HepG2 (cell line): Measurements from ENCODE around the gene CBLC. TPM values are rescaled to one million over a fixed set of nuclear protein-coding genes. Genes with fewer than 3 reads are reported as not detected.
A peak's percentile ranks its signal among the peaks of the same experiment; 100 is the strongest.

ENCODE experiments used
- CEBPG ChIP-seq: IDR thresholded peaks from 2 replicates; pipeline ENCODE4 v1.6.1; 2016
- CHD4 ChIP-seq: fragments of 200-600 bp; sonication (generic); IDR thresholded peaks from 2 replicates; pipeline ENCODE4 v1.7.0; 2017; ENCODE audit warnings: mild to moderate bottlenecking, low read length, borderline replicate concordance
- HNRNPLL ChIP-seq: fragments of 200-400 bp; formaldehyde crosslinking; IDR thresholded peaks from 2 replicates; pipeline ENCODE4 v1.6.1; 2017; ENCODE audit warnings: mild to moderate bottlenecking, low read depth, low read length; ENCODE audit not compliant: poor library complexity, severe bottlenecking
- KDM3A ChIP-seq: IDR thresholded peaks from 2 replicates; pipeline ENCODE4 v1.6.1; 2018; ENCODE audit warnings: low read depth, missing compliant biosample characterization
- MLLT10 ChIP-seq: sonication (generic); formaldehyde crosslinking; IDR thresholded peaks from 2 replicates; pipeline ENCODE4 v1.4.0; 2020; ENCODE audit warnings: missing genetic modification reagents
- NFKBIZ ChIP-seq: IDR thresholded peaks from 2 replicates; pipeline ENCODE4 v1.6.1; 2018; ENCODE audit warnings: missing genetic modification reagents, missing compliant biosample characterization
- PHF8 ChIP-seq: sonication (generic); formaldehyde crosslinking; IDR thresholded peaks from 2 replicates; pipeline ENCODE4 v1.5.0; 2020; ENCODE audit warnings: missing genetic modification reagents
- TP53 ChIP-seq: sonication (generic); formaldehyde crosslinking; conservative IDR thresholded peaks from 2 replicates; pipeline ENCODE4 v1.4.0; 2020; ENCODE audit warnings: missing genetic modification reagents
- ZBTB3 ChIP-seq: sonication (generic); formaldehyde crosslinking; IDR thresholded peaks from 2 replicates; pipeline ENCODE4 v1.4.0; 2020; ENCODE audit warnings: low read depth, mild to moderate bottlenecking, moderate library complexity, missing genetic modification reagents, borderline replicate concordance
- ZNF12 ChIP-seq: sonication (generic); formaldehyde crosslinking; IDR thresholded peaks from 2 replicates; pipeline ENCODE4 v1.5.0; 2020; ENCODE audit warnings: missing genetic modification reagents
- ZNF574 ChIP-seq: sonication (generic); formaldehyde crosslinking; IDR thresholded peaks from 2 replicates; pipeline ENCODE4 v1.4.0; 2020; ENCODE audit warnings: missing genetic modification reagents
- ZNF646 ChIP-seq: sonication (generic); formaldehyde crosslinking; IDR thresholded peaks from 2 replicates; pipeline ENCODE4 v1.9.0; 2021; ENCODE audit warnings: mild to moderate bottlenecking, missing genetic modification reagents
- ZNF777 ChIP-seq: sonication (generic); formaldehyde crosslinking; IDR thresholded peaks from 2 replicates; pipeline ENCODE4 v1.4.0; 2020; ENCODE audit warnings: missing genetic modification reagents
- polyA plus RNA-seq, 8 experiments: library from polyadenylated mRNA; depleted of rRNA in 3 of 8; stranded (reverse) in 7 of 8; unstranded in 1 of 8; fragments of >200 nt; fragmentation: Illumina TruSeq in 4 of 8; extraction: Trizol in 4 of 8; gene quantifications; 2 replicates each; pipeline versions ENCODE4 v1.2.1 to v1.2.3, GENCODE V29; 2011 to 2016; ENCODE audit warnings: low read depth in 4 of 8, missing spikeins in 1 of 8, mixed read lengths in 1 of 8; ENCODE audit not compliant: insufficient read depth in 1 of 8
- total RNA-seq, 5 experiments: library from RNA; depleted of rRNA; stranded (reverse); fragments of >200 nt; fragmentation: Illumina TruSeq; extraction: Trizol; gene quantifications; 2 replicates each; pipeline ENCODE4 v1.2.3, GENCODE V29; 2016; ENCODE audit warnings: low read depth in 1 of 5
- TF ChIP-seq, protein P1 (sequence below): sonication (generic); formaldehyde crosslinking; conservative IDR thresholded peaks from 2 replicates; pipeline ENCODE4 v1.4.0; 2020; ENCODE audit warnings: mild to moderate bottlenecking, missing genetic modification reagents, moderate library complexity
- TF ChIP-seq, protein P2 (sequence below): sonication (generic); formaldehyde crosslinking; IDR thresholded peaks from 2 replicates; pipeline ENCODE4 v1.4.0; 2020; ENCODE audit warnings: missing genetic modification reagents, mild to moderate bottlenecking, borderline replicate concordance

The CBLC gene
- total and polyA plus RNA-seq, 2 of the 13 experiments (the other 11 are each of a cell fraction or from before 2014, with no cell fraction given), result 1.8 to 2.6 TPM

- TF ChIP-seq, protein P1, sequence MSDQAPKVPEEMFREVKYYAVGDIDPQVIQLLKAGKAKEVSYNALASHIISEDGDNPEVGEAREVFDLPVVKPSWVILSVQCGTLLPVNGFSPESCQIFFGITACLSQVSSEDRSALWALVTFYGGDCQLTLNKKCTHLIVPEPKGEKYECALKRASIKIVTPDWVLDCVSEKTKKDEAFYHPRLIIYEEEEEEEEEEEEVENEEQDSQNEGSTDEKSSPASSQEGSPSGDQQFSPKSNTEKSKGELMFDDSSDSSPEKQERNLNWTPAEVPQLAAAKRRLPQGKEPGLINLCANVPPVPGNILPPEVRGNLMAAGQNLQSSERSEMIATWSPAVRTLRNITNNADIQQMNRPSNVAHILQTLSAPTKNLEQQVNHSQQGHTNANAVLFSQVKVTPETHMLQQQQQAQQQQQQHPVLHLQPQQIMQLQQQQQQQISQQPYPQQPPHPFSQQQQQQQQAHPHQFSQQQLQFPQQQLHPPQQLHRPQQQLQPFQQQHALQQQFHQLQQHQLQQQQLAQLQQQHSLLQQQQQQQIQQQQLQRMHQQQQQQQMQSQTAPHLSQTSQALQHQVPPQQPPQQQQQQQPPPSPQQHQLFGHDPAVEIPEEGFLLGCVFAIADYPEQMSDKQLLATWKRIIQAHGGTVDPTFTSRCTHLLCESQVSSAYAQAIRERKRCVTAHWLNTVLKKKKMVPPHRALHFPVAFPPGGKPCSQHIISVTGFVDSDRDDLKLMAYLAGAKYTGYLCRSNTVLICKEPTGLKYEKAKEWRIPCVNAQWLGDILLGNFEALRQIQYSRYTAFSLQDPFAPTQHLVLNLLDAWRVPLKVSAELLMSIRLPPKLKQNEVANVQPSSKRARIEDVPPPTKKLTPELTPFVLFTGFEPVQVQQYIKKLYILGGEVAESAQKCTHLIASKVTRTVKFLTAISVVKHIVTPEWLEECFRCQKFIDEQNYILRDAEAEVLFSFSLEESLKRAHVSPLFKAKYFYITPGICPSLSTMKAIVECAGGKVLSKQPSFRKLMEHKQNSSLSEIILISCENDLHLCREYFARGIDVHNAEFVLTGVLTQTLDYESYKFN (CRISPR knock-in tag), result peak; percentile 30; the same call in 1 of the 2 replicates
- TF ChIP-seq KDM3A (CRISPR knock-in tag) (0 out of 2 replicates have a peak, but pooled peaks have one; percentile 37), HNRNPLL (no peak), CEBPG (no peak), ZNF646 (no peak), ZNF777 (CRISPR knock-in tag) (no peak), PHF8 (CRISPR knock-in tag) (0 out of 2 replicates have a peak, but pooled peaks have one; percentile 44), CHD4 (peak; percentile 29; the same call in 1 of the 2 replicates), ZNF12 (no peak), ZNF574 (CRISPR knock-in tag) (peak; percentile 69), MLLT10 (CRISPR knock-in tag) (no peak), NFKBIZ (CRISPR knock-in tag) (no peak), ZBTB3 (no peak), TP53 (no peak)
- TF ChIP-seq, protein P2, sequence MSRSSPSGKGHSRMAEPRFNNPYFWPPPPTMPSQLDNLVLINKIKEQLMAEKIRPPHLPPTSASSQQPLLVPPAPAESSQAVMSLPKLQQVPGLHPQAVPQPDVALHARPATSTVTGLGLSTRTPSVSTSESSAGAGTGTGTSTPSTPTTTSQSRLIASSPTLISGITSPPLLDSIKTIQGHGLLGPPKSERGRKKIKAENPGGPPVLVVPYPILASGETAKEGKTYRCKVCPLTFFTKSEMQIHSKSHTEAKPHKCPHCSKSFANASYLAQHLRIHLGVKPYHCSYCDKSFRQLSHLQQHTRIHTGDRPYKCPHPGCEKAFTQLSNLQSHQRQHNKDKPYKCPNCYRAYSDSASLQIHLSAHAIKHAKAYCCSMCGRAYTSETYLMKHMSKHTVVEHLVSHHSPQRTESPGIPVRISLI (CRISPR knock-in tag), result no peak
These were observed 68.1 kb downstream of the CBLC start, which contains the start of gene NECTIN2 (continued) for GRCh38 chr19:44845612-44846454.
